SJSA1 (cell line): ENCODE data around the gene CDK19. TPM values are rescaled to one million over a fixed set of nuclear protein-coding genes. Genes with fewer than 3 reads are reported as not detected.

ENCODE experiments used
- DNase-seq, 2 experiments: peaks; one replicate each; pipeline ENCODE4 v3.0.0-alpha.2; 2015 to 2020; ENCODE audit warnings: low spot score in 2 of 2, low read depth in 1 of 2
- H3K27ac ChIP-seq: fragments of 250-450 bp; sonication (Bioruptor Pico); 2 replicates; pipeline ENCODE4 v1.5.1; 2020; ENCODE audit warnings: mild to moderate bottlenecking, moderate library complexity
- H3K27me3 ChIP-seq: fragments of 250-450 bp; sonication (Bioruptor Pico); replicated peaks from 2 replicates; pipeline ENCODE4 v1.5.1; 2020; ENCODE audit warnings: mild to moderate bottlenecking, moderate library complexity
- H3K36me3 ChIP-seq: fragments of 250-450 bp; sonication (Bioruptor Pico); 2 replicates; pipeline ENCODE4 v1.5.1; 2020; ENCODE audit warnings: mild to moderate bottlenecking
- H3K4me1 ChIP-seq: fragments of 250-450 bp; sonication (Bioruptor Pico); replicated peaks from 2 replicates; pipeline ENCODE4 v1.6.1; 2021; ENCODE audit warnings: mild to moderate bottlenecking
- H3K4me3 ChIP-seq: fragments of 250-450 bp; sonication (Bioruptor Pico); 2 replicates; pipeline ENCODE4 v1.5.1; 2020; ENCODE audit warnings: mild to moderate bottlenecking
- H3K9me3 ChIP-seq: fragments of 250-450 bp; sonication (Bioruptor Pico); replicated peaks from 2 replicates; pipeline ENCODE4 v1.5.1; 2020; ENCODE audit warnings: mild to moderate bottlenecking
- total RNA-seq: library from RNA; depleted of rRNA; stranded (reverse); fragments of >200 nt; shearing (Covaris generic); gene quantifications from 2 replicates; pipeline ENCODE4 v1.2.3, GENCODE V29; 2014

The CDK19 gene
- total RNA-seq, 1 experiment from 2014 or later, result 13.7 TPM

- Histone ChIP-seq H3K36me3 (0 out of 2 replicates have a peak, but pooled peaks cover 3% of the 10 kb centered on the region), H3K27ac (no peak overlapping the region), H3K4me3 (no peak overlapping the region), H3K4me1 (no peaks in the 10 kb centered on the region), H3K27me3 (no peaks in the 10 kb centered on the region), H3K9me3 (0 out of 2 replicates have a peak, but pooled peaks cover 9% of the 10 kb centered on the region)
- no peak for DNase-seq
Observed at GRCh38 chr6:110800196-110800838, 15.0 kb downstream of the CDK19 start.

GRCh38 chr6:110799655-110800054, 15.6 kb downstream of the CDK19 start:
- Histone ChIP-seq H3K27me3 (no peaks in the 10 kb centered on the region), H3K9me3 (0 out of 2 replicates have a peak, but pooled peaks cover 9% of the 10 kb centered on the region), H3K4me1 (no peaks in the 10 kb centered on the region), H3K27ac (no peak overlapping the region), H3K36me3 (0 out of 2 replicates have a peak, but pooled peaks cover 3% of the 10 kb centered on the region), H3K4me3 (no peak overlapping the region)
- no peak for DNase-seq

GRCh38 chr6:110799189-110799588, 16.1 kb downstream of the CDK19 start:
- H3K27me3 ChIP-seq, result no peaks in the 10 kb centered on the region
- 0 out of 2 replicates have a peak, but pooled peaks cover 9% of the 10 kb centered on the region for H3K9me3 ChIP-seq
- no peaks in the 10 kb centered on the region for H3K4me1 ChIP-seq
- 0 out of 2 replicates have a peak, but pooled peaks cover 3% of the 10 kb centered on the region for H3K36me3 ChIP-seq
- DNase-seq, result no peak
- no peak overlapping the region for H3K4me3 ChIP-seq
- H3K27ac ChIP-seq, result no peak overlapping the region

GRCh38 chr6:110795271-110795670, 20.0 kb downstream of the CDK19 start:
- no peak for DNase-seq
- Histone ChIP-seq H3K27ac (no peak overlapping the region), H3K36me3 (no peaks in the 10 kb centered on the region; the same call in 1 of the 2 replicates), H3K4me1 (no peaks in the 10 kb centered on the region), H3K27me3 (no peaks in the 10 kb centered on the region), H3K9me3 (0 out of 2 replicates have a peak, but pooled peaks cover under 1% of the 10 kb centered on the region), H3K4me3 (no peak overlapping the region)

- DNase-seq, result no peak
- H3K4me1 ChIP-seq, result no peaks in the 10 kb centered on the region
- H3K9me3 ChIP-seq, result no peaks in the 10 kb centered on the region; the same call in none of the 2 replicates
- H3K4me3 ChIP-seq, result no peak overlapping the region
- no peaks in the 10 kb centered on the region for H3K36me3 ChIP-seq
- H3K27me3 ChIP-seq, result no peaks in the 10 kb centered on the region
- H3K27ac ChIP-seq, result no peak overlapping the region
Observed at GRCh38 chr6:110786696-110787095, 28.6 kb downstream of the CDK19 start.

- DNase-seq, result no peak
- Histone ChIP-seq H3K36me3 (no peaks in the 10 kb centered on the region), H3K4me1 (no peaks in the 10 kb centered on the region), H3K27me3 (no peaks in the 10 kb centered on the region), H3K27ac (no peak overlapping the region), H3K4me3 (no peak overlapping the region), H3K9me3 (no peaks in the 10 kb centered on the region; the same call in none of the 2 replicates)
Observed at GRCh38 chr6:110786271-110786670, 29.0 kb downstream of the CDK19 start.

GRCh38 chr6:110784610-110784979, 30.7 kb downstream of the CDK19 start:
- Histone ChIP-seq H3K27me3 (no peaks in the 10 kb centered on the region), H3K9me3 (no peaks in the 10 kb centered on the region; the same call in none of the 2 replicates), H3K4me1 (no peaks in the 10 kb centered on the region), H3K27ac (no peak overlapping the region), H3K4me3 (no peak overlapping the region), H3K36me3 (no peaks in the 10 kb centered on the region)
- no peak for DNase-seq

- Histone ChIP-seq H3K27me3 (no peaks in the 10 kb centered on the region), H3K4me3 (no peak overlapping the region), H3K4me1 (no peaks in the 10 kb centered on the region), H3K36me3 (no peaks in the 10 kb centered on the region), H3K9me3 (no peaks in the 10 kb centered on the region), H3K27ac (no peak overlapping the region)
- DNase-seq, result no peak
Observed at GRCh38 chr6:110781522-110782214, 33.6 kb downstream of the CDK19 start.

- H3K4me1 ChIP-seq, result no peaks in the 10 kb centered on the region
- H3K27me3 ChIP-seq, result no peaks in the 10 kb centered on the region
- H3K9me3 ChIP-seq, result no peaks in the 10 kb centered on the region
- no peak overlapping the region for H3K27ac ChIP-seq
- H3K36me3 ChIP-seq, result no peaks in the 10 kb centered on the region
- no peak for DNase-seq
- no peak overlapping the region for H3K4me3 ChIP-seq
Observed at GRCh38 chr6:110778333-110778732, 36.9 kb downstream of the CDK19 start.

GRCh38 chr6:110777636-110778035, 37.6 kb downstream of the CDK19 start:
- H3K4me3 ChIP-seq, result no peak overlapping the region
- H3K27ac ChIP-seq, result no peak overlapping the region
- no peaks in the 10 kb centered on the region for H3K9me3 ChIP-seq
- no peaks in the 10 kb centered on the region for H3K4me1 ChIP-seq
- H3K36me3 ChIP-seq, result no peaks in the 10 kb centered on the region
- no peaks in the 10 kb centered on the region for H3K27me3 ChIP-seq
- DNase-seq, result no peak

- Histone ChIP-seq H3K36me3 (no peaks in the 10 kb centered on the region), H3K27ac (no peak overlapping the region), H3K4me1 (no peaks in the 10 kb centered on the region), H3K27me3 (no peaks in the 10 kb centered on the region), H3K4me3 (no peak overlapping the region), H3K9me3 (no peaks in the 10 kb centered on the region)
- DNase-seq, result no peak
Observed at GRCh38 chr6:110776413-110776812, 38.9 kb downstream of the CDK19 start.

GRCh38 chr6:110769923-110770322, 45.3 kb downstream of the CDK19 start:
- H3K27ac ChIP-seq, result no peak overlapping the region
- H3K4me3 ChIP-seq, result no peak overlapping the region
- H3K27me3 ChIP-seq, result no peaks in the 10 kb centered on the region
- H3K9me3 ChIP-seq, result no peaks in the 10 kb centered on the region
- no peaks in the 10 kb centered on the region for H3K4me1 ChIP-seq
- 0 out of 2 replicates have a peak, but pooled peaks cover 2% of the 10 kb centered on the region for H3K36me3 ChIP-seq
- DNase-seq, result no peak

- Histone ChIP-seq H3K4me3 (no peak overlapping the region), H3K9me3 (no peaks in the 10 kb centered on the region), H3K27ac (no peak overlapping the region), H3K36me3 (0 out of 2 replicates have a peak, but pooled peaks cover 2% of the 10 kb centered on the region), H3K4me1 (no peaks in the 10 kb centered on the region), H3K27me3 (no peaks in the 10 kb centered on the region)
- no peak for DNase-seq
Observed at GRCh38 chr6:110768057-110768456, 47.2 kb downstream of the CDK19 start.

- Histone ChIP-seq H3K9me3 (no peaks in the 10 kb centered on the region), H3K36me3 (no peaks in the 10 kb centered on the region), H3K27ac (no peak overlapping the region), H3K4me3 (no peak overlapping the region), H3K27me3 (no peaks in the 10 kb centered on the region), H3K4me1 (no peaks in the 10 kb centered on the region)
- no peak for DNase-seq
Observed at GRCh38 chr6:110761371-110761770, 53.9 kb downstream of the CDK19 start.
